ENCODE measurements around the gene TGOLN2.
"Not testable (repeated sequence)": the region's sequence is repeated elsewhere in the genome, so short reads cannot be mapped to it uniquely, and the experiment has no call there.

Gene TGOLN2

DNA sequence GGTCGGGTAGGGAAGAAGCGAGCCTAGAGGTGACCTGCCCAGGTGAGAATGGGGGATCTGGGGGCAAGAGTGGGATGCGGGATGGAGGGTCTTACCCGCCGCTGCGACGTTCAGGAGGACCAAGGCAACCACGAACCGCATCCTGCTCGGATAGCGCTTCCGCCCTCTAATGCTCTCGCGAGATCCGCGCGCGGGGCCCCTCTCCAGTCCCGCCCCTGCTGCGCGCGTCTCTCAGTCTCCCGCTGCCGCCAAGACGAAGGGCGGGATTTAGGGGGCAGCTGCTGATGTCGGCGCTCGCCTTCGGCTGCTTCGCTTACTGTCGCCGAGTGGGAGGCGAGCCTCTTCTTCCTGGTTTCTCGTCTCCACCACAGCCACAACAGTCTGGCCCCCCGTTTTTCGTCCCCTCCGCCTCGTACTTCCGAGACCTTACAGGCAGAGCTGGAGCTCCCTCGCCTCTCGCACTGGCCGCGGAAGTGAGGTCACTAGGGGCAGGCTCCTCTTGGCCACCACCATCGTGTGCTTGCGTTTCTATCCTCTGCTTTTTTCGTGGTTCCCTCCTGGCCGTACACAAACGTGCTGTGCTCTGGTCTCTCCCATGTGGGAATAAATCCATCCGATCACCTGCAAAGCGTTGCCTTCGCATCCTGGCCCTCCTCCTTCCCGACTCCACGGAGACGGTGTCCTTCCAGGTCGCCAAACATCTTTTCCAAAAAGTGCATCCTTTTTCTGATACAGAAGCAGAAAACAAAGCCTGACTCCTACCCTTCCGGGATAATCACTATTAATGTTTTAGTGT, at the start of gene TGOLN2:
TGOLN2 (minus strand) TSS at position 168 of the 796 bp plus-strand sequence; CDS start at position 141, 27 bp downstream.
- DNase-seq: peak; percentile 90 to 93

DNA sequence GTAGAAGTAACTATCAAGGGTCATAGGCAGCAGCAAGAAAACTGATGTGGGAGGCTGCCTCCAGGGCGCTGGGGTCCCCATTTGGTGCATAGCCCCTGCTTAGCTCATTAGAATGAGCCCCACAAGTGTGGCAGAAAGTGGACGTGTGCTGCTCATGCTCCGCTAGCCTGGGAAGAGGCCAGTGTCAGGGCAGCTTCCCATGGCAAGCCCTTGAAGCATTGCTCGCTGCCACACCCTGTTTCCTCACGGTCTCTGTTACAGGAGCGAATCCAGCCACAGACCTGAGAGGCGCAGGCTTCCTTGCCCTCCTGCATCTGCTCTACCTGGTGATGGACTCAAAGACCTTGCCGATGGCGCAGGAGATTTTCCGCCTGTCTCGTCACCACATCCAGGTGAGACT, 49.3 kb upstream of the TGOLN2 start:
- DNase-seq: no peak

DNA sequence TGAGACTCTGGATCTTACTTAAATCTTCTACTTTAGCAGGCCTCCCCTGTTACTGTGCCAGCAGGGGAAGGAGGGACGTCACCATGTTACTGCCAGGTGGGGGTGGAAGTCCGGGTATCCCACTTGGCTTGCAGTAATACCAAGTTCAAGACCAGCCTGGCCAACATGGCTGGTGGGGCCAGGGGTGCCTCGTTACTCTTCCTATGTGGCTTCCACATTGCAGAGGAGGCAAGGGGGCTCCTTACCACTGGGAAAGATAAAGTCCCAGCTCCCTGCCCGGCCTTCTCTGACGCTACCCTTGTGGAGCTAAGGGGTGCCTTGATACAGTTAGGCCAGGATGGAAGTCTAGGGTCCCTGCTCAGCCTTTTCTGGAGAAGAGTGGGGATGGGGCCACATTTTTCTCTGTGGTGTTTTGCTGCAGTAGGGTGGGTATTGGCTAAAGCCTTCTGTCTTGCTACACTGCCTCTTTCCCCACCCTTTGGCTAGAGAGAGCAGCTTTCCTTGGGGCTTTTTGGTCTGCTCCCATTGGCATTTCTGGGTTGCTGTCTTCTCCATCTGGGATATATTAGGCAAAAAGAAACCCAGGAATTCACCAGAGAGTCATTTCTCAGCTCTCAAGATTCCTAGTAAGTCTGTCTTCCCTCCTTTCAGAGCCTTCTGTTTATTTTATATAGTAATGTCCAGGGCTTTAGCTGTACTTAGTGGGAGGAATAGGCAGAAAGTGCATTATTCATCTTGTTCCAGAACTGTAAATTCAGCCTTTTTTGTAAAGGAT, 48.7 kb upstream of the TGOLN2 start:
- DNase-seq: no peak

DNA sequence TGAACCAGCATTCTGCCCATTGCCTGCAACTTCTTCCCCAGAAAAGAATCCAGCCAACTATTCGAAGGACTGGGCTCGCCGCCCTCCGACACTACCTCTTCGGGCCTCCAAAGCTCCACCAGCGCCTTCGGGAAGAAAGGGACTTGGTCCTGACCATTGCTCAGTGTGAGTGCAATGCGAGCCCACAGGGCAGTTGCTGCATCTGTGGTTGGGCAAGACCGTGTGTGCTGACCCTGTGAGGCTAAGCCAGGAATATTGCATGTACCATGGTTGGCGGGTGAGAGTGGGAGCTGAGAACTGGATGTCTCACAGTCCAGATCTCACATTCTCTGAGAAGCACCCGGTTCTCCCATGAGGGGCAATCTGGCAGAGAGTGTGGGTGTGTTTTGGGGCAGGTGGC, 43.3 kb upstream of the TGOLN2 start:
- DNase-seq: no peak

DNA sequence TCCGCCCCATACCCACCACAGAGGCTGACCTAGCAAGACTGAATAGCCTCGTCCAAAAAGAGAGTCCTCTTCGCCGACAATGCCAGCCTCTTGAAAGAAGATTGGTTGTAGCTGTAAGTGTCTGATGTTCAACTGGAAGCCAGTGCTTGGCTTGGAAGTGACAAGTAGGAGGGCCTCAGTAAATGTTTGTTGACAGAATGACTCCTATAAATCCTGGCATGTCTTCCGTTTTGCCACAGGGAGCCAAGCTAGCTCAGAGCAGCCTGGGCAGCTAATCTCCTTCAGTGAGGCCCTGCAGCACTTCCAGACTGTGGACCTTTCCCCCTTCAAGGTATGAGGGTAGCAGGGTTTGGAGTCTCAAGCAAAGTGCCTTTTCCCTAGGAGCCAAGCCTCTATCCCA, 41.7 kb upstream of the TGOLN2 start:
- no peak for DNase-seq

DNA sequence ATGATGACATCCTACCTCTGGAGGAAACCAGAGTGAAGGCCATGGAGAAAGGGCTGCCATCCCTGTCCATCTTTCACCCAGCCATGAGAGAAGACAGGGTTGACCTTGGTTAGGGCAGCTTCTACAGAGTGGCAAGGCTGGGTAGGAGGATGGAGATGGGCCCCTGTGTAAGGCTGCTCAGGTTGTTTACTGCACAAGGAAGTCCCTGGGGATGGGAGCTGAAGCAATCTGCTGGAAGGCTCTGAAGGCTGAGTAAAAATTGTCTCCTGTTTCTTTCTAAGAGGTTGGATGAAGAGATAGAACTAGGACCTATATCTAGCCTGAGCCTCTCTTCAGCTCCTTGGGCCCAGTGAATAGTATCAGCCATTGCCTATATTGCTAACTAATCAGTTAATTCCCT, 41.1 kb upstream of the TGOLN2 start:
- no peak for DNase-seq

DNA sequence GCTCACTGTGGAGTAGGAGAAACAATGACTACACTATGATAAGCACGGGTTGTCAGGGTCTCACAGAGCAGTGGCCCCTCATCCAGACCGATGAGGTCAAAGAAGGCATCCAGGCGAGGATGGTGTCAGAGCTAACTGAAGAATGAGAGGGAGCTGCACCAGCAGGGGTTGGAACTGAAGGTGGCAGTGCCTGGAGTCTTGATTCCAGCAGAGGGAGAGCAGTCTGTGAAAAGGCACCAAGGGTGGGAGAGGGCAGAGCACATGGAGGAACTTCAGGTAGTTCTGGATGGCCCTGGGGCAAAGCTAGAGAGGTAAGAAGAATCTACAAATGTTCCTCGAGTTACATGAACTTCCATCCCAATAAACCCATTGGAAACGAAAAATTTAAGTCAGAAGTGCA, 39.4 kb upstream of the TGOLN2 start:
- no peak for DNase-seq

DNA sequence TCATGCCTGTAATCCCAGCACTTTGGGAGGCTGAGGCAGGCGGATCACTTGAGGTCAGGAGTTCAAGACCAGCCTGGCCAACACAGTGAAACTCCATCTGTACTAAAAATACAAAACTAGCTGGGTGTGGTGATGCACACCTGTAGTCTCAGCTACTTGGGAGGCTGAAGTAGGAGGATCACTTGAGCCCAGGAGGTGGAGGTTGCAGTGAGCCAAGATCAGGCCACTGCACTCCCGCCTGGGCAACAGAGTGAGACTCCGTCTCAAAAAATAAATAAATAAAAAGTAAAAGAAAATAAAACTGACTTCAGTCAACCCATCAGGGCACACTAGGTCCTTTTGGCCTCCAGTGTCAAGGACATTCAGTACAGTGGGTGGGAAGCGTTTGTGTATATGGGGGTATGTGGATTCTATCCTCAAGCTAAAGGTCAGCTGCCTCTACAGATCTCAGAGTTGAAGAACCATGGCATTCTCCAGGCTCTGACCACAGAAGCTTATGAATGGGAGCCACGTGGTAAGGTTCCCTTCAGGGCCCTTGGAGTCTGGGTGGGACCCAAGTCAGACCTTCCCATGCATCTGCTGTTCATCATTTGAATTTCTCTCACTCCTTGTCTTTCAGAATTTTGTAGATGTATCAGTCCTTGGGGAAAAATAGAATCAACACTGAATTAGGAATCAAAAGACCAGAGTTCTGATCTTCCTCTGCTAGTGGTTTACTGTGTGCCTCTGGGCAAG, 35.0 kb upstream of the TGOLN2 start:
- DNase-seq: not testable (repeated sequence)

DNA sequence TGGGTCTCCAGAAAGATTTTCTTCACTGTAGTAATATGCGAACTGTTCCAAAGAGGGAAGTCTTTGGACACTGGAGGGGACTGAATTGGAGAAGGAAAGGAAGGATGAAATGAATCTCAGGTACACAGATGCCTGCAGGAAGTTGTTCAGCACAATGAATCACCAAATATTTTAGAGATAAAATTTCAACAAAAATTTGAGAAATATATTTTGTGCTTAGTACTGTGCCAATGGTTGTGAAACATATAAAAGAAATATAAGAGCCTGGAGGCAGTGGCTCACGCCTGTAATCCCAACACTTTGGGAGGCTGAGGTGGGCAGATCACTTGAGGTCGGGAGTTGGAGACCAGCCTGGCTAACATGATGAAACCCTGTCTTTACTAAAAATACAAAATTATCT, 29.9 kb upstream of the TGOLN2 start:
- DNase-seq: no peak

DNA sequence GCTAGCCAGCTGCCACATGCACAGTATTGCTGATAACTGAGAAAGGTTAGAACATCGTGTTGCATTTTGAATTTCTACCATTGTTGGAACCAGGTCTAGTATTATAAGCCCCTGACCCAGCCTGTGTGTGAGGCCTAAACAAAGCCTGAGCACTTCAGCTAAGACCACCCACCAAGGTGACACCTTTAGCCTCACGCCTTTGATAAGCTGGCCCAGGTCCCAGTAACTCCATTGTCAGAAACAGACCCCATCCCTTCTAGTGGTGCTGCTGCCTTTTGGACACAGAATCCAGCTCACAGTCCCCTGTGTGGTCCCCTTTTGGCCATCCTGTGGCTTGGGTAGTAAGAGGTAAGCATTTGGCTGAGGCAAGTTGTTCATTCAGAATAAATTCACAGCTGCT, 28.4 kb upstream of the TGOLN2 start:
- no peak for DNase-seq

DNA sequence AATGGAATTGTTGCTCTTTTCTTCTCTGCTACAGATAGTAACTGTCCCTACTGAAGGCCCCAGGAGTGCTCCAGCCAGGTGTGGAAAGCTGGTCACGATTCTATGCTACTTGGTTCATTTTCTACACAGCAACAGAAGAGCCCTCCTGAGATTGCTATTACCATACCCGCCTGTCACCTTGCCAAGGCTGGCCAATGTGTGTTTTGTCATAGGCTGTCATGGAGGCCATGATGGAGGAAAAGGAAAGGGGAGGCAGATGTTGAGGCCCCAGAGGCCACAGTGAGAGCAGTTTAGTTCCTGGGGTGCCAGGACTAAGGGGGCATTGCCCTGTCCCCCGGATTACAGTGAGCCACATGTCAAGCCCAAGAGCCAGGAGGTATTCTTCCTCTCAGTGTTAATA, 27.7 kb upstream of the TGOLN2 start:
- no peak for DNase-seq

DNA sequence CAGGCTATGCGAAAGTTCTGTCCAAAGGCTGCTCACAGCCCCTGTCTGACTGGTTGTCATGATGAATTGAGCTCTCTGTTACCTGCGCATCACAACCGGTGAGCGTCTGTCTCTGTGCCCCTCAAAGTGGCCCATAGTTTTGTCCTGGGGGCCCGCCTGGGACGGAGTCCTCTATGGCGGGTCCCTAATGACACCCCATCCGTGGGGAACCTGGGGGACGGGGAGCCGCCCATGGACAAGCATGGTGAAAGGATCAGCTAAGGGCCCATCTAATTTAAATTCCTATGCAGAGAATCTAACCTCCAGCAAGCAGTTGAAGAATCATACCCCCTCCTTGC, 27.3 kb upstream of the TGOLN2 start:
- no peak for DNase-seq

DNA sequence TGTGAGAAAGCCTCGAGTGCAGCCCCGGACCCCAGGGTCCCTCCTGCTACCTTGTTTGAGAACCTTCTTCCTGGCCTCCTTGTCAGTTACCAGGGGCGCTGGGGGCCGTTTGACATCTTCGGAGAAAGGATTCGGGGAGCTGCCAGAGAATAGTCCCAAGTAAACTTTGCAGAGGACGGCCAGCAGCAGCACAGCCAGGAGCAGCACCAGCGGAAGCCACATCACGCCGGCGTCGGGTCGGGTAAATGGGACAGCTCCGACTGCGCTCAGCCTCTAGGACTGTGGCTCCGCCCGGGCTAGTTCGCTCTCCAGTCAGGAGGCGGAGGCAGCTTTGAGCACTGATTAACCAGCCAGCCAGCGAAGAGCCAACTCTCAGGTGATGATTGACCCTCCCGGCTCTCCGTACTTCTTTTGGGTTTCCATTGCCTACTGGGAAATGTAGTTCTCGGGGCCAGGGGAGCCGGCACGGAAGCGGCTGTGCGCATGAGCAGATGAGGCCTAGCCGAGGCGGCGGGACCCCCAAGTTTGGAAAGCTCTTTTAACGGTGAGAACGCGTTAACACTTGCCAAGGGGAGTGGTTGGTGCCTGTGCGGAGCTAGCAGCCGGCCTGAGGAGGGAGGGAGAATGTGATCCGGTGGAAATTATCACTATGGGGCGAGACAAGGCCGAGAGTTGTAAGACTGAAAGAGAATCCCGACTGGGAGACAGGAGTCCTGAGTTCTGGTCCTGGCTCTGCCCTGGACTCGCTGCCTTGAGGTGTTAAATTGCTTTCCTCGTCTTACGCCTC, 26.7 kb upstream of the TGOLN2 start, which contains the start of the genes ELMOD3 and RETSAT:
ELMOD3 (plus strand) TSS at position 484 of the 787 bp plus-strand sequence. CDS start 2,430 bp downstream, outside the sequence.
RETSAT (minus strand) TSS at position 243 of the 787 bp plus-strand sequence; CDS start at position 222, 21 bp downstream.
- peak; percentile 94 to 95 for DNase-seq

DNA sequence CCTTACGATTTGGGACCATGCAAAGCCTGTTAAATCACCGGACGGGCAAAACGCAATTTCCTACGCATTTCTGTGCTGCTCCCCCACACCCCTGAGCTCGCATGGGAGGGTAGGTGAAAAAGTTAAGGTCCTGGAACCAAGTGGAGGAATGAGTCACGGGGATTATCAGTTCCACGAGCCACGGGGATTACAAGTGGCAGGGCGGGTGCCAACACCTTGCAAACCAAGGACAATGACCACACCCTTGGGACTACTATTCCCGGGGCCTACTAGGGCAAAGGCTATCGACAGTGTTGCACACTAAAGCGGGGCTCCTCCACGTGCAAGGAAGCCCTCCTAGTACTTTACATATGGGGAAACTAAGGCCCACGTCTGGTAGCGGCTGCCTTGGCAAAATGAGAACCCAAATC, 26.1 kb upstream of the TGOLN2 start:
- DNase-seq: no peak

DNA sequence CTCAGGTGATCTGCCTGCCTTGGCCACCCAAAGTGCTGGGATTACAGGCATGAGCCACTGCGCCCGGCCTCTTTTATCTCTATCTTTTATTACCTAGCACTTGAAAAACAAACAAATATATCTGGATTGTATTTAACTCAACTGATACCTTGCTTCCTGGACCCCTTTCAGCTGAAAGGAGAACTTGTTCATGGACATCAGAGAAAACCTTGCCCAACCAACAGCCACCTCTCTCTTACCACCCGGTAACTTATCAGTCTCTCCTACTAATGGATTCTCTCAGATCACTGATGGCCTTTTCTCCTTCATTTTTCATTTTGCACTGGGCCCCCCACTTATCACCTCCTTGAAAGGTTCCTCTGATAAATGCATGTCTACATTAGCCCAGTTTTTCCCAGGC, 19.8 kb upstream of the TGOLN2 start:
- no peak for DNase-seq

DNA sequence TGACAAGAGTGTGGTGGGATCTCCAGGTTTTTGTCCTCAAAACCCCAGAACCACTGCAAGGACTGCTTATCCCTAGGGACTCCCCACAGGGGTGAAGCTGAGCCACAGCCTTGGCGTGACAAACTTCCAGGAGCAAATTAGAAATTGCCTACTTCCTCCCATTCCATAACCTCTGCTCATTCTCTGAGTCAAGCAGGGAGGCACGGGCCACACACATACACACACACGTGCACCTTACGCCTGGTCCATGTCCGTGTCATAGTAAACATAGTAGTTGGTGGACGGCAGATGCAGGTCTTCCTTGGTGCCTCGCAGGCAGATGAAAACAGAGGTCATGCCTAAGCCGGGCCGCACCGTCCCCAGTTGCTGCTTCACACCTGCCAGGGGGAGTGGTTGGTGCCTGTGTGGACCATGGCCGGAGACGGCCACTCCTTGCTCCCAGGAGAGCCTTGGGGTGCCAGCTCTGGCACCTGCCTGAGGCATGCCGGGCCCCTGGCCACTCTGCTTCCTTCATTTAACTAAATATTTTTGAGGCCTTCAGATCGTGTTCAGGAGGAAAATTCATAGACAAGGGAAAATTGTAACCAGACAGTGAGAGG, 16.7 kb upstream of the TGOLN2 start:
- no peak for DNase-seq

DNA sequence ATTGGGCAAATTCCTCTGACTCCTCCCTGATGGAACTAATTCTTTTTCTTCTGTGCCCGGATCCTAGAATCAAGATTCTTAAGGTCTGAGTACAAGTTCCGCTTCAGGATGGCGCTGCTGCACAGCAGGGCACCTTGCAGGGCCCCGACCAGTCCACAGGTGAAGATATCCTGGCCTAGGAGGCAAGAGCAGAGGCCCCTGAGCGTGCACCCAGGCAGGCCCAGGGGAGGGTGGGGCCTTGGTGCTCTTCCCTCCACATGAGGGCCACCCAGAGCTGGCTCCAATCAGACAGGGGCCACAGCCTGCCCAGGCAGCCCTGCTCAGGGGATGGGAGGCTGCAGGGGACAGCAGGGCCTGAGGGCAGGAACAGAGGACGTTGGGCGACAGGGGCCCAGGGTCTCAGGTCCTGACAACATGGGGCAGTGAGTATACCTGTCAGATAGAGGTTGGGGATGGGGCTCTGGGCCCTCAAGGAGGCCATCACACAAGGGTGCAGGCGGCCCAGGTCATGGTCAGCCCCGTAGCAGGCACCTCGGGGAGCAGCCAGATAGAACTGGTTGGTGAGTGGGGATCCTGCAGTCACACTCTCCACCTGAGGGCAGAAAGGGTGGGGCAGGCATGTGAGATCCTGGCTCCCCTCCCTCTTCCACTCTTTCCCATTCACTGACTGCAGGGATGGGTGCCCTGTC, 15.6 kb upstream of the TGOLN2 start:
- not testable (repeated sequence) for DNase-seq

DNA sequence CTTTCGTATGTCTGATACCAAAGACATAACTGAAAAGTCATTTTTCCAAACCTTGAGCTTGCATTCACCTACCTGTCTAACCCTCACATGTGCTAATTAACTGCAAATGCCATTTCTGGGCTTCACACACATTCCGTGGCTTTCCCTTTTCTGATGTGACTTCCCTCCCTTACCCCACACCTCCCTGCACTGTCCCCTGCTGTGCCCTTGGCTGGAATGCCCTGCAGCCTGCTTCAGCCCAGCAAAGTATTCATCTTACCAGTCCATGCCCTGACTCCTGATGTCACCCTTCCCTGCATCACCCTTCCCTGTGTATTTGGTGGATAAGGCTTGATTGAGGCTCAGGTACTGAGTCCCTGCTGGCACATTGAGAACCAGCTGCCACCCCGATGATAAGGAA, 14.4 kb upstream of the TGOLN2 start:
- DNase-seq: no peak

DNA sequence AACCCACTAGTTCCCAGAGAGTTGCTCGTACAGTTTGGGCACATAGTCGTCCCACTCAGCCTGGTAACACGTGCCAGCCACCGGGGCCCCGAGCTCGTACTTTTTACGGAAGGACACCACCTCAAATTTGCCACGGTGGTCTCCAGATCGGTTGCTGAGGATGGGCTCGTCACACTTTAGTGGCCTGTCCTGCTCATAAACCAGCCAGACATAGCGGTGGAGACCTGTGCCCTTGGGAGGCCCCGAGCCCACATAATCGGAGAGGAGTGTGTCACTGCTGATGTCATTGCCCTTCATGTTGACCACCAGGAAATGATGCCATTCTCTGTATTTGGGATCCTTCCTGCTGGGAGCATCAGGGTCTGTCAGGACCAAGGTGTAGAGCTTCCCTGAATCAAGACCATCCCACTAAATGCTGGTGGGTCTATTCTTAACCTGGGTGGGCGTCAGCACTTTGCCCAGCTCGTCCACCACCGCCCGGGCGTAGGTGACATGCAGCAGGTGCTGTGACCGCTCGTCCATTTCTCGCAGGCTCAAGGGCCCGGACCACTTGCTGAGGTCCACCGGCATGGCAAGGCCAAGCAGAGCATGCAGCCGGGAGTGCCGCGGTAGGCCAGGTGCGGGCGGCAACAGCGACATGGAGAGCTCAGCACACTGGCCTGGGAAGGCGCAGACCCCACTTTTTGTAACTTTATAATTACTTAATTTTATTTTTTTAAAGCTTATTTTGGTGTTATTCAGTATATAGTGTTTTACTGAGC, 13.7 kb upstream of the TGOLN2 start:
- no peak for DNase-seq

DNA sequence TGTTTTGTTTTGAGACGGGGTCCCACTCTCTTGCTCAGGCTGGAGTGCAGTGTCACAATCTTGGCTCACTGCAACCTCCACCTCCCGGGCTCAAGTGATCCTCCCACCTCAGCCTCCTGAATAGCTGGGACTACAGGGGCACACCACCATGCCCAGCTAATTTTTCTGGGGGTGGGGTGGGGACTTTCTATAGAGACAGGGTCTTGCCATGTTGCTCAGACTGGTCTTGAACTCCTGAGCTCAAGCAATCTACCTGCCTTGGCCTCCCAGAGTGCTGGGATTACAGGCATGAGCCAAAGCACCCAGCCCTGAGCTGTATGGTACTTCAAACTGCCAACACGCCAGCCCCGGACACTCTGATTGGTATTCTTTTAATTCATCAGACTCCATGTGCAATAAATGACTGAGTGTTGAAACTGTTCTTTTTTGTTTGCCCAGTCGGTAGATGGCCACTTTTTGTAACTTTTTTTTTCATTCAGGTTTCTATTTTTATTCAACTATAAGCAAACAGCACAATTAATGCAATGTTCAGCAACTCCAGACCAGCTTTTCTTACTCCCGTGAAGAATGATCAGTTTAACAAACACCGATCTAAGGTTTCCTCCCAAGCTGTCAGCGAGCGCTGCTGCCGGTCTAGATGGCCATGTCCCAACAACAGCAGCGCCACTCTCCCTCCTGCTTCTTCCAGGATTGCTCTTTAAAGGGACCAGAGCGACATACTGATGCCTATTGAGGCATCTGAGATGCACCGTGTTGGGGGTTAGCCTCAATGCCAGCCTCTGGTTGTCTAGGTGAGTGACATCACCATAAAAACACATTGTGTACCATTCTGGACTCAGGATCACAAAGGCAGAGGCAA, 12.5 kb upstream of the TGOLN2 start:
- DNase-seq: no peak
